ENCODE measurements around the gene KIRREL3.

Gene KIRREL3

DNA sequence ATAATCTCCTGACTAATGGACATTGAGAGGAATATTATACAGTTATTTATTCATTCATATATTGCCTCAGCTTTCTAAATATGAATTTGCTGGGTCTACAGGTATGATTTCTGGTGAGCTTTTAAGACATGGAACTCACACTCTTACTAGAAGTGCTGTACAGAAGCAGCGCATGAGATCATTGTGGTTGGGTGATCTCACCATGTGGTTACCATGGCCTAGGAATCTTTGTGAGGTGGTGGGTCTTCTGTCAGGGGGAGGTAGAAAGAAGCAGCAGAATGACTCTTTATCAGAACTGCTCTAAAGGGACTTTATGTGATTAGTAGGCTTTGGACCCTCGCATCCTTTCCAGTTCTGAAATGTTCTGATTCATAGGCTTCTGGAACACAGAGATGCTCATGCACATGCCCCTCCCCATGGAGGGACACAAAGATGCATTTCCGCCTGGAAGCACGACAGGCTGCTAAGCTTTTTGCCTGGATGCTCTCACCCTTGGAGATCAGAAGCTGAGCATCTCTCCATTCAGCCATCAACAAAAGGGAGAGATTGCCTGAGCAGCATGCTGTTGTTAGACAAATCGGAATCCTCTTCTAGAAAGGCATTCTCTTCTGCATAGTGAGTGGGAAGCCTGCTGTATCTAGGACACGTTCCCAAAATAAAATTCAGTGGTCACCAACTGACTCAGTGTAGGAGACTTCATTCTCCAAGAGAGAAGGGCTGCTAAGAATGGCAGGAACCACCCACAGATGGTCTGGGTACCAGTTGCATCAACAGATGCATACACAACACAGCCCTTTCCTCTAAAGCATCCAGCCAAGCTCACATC is 51.3 kb downstream of the KIRREL3 start:
- no peak for DNase-seq

GRCh38 chr11:126948563-126948962 is 52.0 kb downstream of the KIRREL3 start:
- no peak for DNase-seq

DNA sequence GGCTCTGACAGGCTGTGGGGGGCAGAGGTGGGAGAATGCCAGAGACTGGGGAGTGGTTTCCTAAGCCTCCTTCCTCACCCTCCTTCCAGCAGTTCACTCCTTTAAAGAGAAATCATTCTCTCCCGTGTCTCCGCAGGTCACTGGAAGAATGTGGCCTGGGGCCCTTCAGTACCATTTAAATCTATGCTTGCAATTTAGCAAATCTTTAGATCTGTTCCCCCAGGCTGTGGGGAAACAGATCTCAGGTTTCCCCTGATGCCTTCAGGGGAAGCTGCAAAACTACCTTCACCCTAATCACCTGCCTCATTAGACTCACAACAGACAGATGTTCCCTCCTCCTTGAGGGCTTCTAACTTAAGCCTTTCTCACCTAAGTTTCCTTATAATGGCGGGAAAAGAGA is 55.3 kb downstream of the KIRREL3 start:
- DNase-seq, result no peak

GRCh38 chr11:126943316-126943715 is 57.3 kb downstream of the KIRREL3 start:
- DNase-seq, result no peak

- DNase-seq, result no peak
Measured at GRCh38 chr11:126942146-126942545, 58.4 kb downstream of the KIRREL3 start.

DNA sequence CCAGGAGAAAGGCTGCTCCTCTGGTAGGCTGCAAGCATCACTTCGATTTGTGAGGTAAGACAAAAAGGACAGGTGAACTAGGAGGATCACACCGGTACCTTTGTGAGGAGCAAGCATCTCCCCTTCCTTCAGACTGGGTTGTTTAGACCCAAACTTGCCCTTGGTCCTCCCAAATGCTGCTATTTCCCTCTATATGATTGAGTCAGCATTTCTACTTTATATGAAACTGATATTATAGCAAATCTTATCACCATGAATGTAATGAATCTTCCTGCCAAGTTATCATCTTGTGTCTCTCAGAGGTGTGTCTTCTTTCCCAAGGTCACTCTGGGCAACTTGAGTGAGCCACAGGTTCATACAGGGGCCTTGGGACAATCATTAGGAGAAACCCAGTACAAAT is 61.0 kb downstream of the KIRREL3 start:
- DNase-seq, result no peak

- DNase-seq, result no peak
Measured at GRCh38 chr11:126938718-126939117, 61.9 kb downstream of the KIRREL3 start.

DNA sequence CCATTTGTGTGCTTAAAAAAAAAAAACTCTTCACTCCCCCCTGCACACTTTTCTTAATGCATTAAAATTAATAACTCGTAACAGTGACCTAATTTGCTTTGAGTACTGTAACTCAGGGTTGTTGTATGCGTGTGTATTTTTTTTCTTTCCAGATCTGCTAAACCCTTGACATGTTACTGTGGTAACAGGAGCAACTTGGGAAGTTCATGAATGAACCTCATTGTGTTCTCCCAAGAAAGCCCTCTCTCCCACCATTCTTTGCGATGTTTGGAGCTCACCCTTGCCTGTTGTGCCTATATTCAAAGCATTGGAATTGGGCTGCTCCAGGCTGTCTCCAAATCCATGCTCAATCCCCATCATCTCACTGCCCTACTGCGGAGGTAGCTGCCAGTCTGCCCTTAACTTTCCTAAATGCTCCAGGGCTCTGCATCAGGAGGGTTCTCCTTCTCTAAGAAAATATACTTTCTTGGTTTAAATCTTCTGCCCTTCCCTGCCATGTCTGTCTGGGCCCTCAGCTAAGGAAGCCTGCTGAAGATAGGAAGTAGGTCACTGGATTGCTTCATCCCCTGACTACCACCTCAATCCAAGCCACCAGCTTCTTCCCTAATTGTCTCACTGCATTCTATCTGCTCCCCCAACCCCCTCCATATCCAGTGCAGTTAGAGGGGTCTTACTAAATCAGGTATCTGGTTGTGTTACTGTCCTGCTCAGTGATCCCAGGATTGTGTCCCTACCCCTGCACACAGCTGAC is 70.3 kb downstream of the KIRREL3 start:
- DNase-seq, result no peak

- DNase-seq, result no peak
Measured at GRCh38 chr11:126929179-126930061, 71.2 kb downstream of the KIRREL3 start.

DNA sequence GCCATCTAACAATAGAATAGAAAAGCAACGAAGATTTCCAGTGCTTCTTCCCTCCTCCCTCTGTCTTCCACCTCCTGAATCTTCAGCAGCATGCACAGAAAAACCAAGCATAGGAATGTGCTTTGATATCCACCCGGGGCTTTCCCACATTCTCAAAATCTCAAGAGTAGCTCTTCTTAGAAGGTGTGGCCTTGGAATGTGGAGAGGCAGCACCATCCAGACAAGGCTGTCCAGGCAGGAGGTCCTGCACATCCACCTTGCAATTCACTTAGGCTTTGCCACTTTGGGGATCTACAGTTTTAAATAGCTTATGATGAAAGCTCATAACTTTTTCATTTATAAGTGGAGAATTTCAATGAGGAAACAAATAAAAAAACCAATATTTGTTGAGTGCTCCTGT is 72.9 kb downstream of the KIRREL3 start:
- no peak for DNase-seq

DNA sequence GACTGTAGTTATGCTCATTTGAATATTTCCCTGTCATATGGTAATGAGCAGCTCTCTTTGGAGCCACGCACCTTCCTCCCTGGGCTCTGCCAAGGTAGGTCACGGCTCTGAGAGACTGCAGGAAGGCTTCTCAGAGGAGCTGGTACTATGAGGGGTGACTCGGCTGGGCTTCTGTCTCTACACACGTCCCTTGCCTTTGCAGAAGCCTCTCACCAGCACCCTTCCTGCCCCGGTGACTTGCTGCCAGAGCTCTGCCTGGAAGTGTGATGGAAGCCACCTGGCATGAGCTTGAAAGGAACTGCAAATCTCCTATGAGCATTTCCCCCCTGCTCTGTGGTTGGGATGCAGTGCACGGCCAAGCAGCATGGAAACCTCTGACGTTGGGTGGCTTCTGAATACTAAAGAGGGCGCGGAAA is 74.2 kb downstream of the KIRREL3 start:
- DNase-seq, result no peak

GRCh38 chr11:126925321-126926093 is 75.1 kb downstream of the KIRREL3 start:
- DNase-seq, result no peak

- DNase-seq, result no peak
Measured at GRCh38 chr11:126924376-126925040, 76.1 kb downstream of the KIRREL3 start.

DNA sequence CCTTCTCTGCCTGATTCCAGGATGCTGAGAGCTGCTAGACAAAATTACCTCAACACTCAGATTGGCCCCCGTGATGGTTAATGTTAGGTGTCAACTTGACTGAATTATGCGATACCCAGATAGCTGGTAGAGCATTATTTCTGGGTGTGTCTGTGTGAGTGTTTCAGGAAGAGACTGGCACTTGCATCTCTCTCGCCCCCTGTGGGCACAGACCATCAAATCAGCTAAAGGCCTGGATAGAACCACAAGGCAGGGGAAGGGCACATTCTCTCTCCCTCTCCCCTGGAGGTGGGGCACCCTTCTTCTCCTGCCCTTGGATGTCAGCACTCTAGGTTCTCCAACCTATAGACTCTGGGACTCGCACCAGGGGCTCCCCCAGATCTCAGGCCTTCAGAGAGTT is 79.7 kb downstream of the KIRREL3 start:
- no peak for DNase-seq

DNA sequence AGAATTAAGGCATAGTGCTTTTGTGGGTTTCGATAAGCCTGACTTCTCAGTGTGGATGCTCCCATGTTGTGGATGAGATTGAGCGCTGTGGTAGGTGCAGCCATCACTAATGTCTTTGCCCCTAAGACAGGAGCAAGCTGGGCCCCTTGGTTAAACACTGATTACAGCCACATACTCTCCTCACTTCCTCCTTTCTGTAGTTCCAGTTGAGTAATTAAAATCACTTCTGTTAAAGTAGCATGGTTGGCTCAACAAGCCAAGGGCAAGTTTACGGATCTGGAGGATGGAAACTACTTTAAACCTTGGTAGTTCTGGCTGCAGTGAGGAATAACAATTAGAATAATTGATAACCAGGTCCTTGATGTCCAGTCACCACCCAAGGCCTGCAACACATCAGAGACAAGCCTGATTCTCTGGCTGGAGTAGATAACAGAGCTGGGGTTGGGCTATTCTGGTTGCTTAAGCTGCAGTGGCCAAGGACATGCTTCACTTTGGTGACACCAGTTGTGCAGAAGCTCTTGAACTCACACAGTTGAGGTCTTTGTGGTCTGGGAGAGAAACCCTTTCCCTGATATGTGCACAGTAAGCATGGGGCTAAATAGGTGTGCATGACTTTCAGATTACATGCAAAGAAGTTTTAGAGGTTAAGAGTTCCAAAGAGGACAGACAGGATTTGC is 81.3 kb downstream of the KIRREL3 start:
- DNase-seq, result no peak

- DNase-seq, result no peak
Measured at GRCh38 chr11:126918556-126918955, 82.0 kb downstream of the KIRREL3 start.

- DNase-seq, result no peak
Measured at GRCh38 chr11:126917531-126918204, 82.9 kb downstream of the KIRREL3 start.

DNA sequence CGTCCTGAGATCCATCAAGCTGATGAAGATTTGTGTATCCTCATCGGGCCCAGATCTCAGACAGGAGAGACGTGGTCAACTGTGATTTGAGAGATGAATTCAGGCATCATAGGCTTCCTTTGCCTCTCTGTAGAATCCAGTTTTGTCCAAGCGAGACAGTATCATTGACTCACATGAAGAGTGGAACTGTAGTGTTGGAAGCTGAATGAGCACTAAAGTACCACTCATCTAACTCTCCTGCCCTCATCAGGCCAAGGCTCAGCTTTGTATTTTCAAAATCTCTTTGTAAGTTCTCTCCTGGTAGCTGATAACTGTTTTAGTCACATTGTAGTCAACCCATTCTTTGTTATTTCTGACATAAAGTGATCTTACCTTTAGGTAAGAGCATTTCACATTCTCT is 85.1 kb downstream of the KIRREL3 start:
- no peak for DNase-seq

DNA sequence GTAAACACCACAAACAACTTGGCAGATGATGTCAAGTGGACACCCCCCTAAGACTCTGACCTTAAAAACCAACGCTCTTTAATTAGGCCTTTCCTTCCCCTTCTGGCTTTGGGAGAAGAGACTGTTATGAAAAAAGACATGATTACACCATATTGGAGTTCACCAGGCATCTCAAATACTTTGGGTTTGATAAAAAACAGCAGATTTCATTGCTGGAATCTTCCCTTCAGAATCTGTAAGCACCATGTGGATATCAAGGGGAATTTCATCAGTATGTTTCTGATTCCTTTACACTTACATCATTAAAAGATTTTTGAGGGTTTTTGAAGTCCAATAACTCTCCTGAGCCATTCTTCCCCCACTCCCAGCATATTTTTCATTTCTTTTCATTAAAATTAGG is 85.6 kb downstream of the KIRREL3 start:
- no peak for DNase-seq

- no peak for DNase-seq
Measured at GRCh38 chr11:126914166-126914565, 86.4 kb downstream of the KIRREL3 start.

DNA sequence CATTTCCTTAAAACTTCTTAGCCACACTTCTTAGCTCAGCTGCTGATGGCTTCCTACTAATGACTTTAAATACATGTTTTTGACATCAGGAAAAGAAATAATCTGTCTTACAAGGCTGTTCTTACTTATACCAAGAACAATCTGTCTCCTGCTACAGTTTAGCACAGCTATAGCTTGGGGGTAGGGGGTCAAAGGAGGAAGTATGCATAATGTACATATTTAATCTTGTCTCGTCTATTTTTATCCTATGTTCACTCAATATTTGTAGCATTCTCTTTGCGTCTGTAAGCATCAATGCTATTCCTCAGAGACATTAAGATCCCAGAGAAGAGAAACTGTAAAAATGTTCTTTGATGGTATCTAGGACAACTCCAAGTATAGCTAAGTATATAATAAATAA is 96.0 kb downstream of the KIRREL3 start:
- DNase-seq, result no peak

Measured in activated gamma-delta T cell treated with Interleukin-2 at 50 U/mL for 16 hours (primary cell).